ENCODE results near the gene EPSTI1. TPM values are rescaled to one million over a fixed set of nuclear protein-coding genes. Genes with fewer than 3 reads are reported as not detected.

Gene EPSTI1
- total and polyA plus RNA-seq, 10 of the 15 experiments (the other 5 are each of a cell fraction or from before 2014, with no cell fraction given): 4.7 to 32.0 (median 24.2) TPM

DNA sequence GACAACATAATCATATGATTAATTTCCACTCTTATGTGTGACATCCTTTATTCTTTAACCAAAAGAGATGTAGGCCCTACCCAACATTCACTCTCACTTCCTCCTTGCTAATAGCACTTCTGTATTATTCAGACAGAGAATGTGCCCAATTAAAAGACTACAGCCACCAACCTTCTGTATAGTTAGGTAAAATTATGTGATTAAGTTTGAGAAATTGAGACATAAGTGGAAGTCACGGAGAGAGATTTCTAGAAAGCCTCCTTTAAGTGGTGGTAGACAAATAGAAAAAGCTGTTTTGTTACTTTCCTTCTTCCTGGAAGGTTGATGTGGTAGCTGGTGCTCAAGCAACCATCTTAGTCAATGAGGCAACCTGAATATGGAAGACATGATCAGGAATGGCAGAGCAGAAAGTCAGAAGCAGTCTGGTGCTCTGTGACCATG lies 14.8 kb downstream of the EPSTI1 start (continued):
- TF ChIP-seq, protein P1, sequence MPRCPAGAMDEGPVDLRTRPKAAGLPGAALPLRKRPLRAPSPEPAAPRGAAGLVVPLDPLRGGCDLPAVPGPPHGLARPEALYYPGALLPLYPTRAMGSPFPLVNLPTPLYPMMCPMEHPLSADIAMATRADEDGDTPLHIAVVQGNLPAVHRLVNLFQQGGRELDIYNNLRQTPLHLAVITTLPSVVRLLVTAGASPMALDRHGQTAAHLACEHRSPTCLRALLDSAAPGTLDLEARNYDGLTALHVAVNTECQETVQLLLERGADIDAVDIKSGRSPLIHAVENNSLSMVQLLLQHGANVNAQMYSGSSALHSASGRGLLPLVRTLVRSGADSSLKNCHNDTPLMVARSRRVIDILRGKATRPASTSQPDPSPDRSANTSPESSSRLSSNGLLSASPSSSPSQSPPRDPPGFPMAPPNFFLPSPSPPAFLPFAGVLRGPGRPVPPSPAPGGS (IDR thresholded peaks at IDR 0.05; ENCODE audit: borderline replicate concordance, insufficient read depth, low read depth, low read length, poor library complexity, severe bottlenecking): no peak
- TF ChIP-seq ZNF24 (IDR thresholded peaks at IDR 0.05) (no peak; the same call in 1 of the 2 replicates), SIN3A (IDR thresholded peaks at IDR 0.05; ENCODE audit: low read depth, low read length) (no peak), ETV6 (conservative IDR thresholded peaks at IDR 0.05 in 1 of 2, IDR thresholded peaks at IDR 0.05 in 1 of 2; ENCODE audit: borderline replicate concordance in 1 of 2, low read depth in 1 of 2) (peak in 1 of 2 experiments; percentile 48; a peak in 1 of 4 replicates), MYB (IDR thresholded peaks at IDR 0.05; ENCODE audit: borderline replicate concordance, low read depth, low read length) (no peak), ZNF274 (IDR thresholded peaks at IDR 0.05; ENCODE audit: insufficient read depth, insufficient read length) (no peak), POLR2A (IDR thresholded peaks at IDR 0.05; ENCODE audit: low read depth, low read length) (no peak), NFIC (IDR thresholded peaks at IDR 0.05; ENCODE audit: low read depth, low read length) (0 out of 2 replicates have a peak, but pooled peaks have one; percentile 20), RUNX3 (IDR thresholded peaks at IDR 0.05; ENCODE audit: low read length) (peak; percentile 55), STAT3 (IDR thresholded peaks at IDR 0.05; ENCODE audit: low read depth, low read length) (peak; percentile 99), HDGF (IDR thresholded peaks at IDR 0.05) (no peak), ZNF217 (IDR thresholded peaks at IDR 0.05) (peak; percentile 100), NR2C1 (IDR thresholded peaks at IDR 0.05) (no peak), LARP7 (IDR thresholded peaks at IDR 0.05) (no peak), EP300 (IDR thresholded peaks at IDR 0.05; ENCODE audit: borderline replicate concordance in 1 of 2, control insufficient read depth in 1 of 2, low read depth in 2 of 2, low read length in 2 of 2) (peak in 1 of 2 experiments; percentile 64; a peak in 1 of 4 replicates), FOS (IDR thresholded peaks at IDR 0.05; ENCODE audit: borderline replicate concordance, extremely low read depth, insufficient read length) (no peak)
- TF ChIP-seq, protein P2, sequence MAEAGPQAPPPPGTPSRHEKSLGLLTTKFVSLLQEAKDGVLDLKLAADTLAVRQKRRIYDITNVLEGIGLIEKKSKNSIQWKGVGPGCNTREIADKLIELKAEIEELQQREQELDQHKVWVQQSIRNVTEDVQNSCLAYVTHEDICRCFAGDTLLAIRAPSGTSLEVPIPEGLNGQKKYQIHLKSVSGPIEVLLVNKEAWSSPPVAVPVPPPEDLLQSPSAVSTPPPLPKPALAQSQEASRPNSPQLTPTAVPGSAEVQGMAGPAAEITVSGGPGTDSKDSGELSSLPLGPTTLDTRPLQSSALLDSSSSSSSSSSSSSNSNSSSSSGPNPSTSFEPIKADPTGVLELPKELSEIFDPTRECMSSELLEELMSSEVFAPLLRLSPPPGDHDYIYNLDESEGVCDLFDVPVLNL (IDR thresholded peaks at IDR 0.05; ENCODE audit: low read depth, low read length): no peak
- TF ChIP-seq, protein P3, sequence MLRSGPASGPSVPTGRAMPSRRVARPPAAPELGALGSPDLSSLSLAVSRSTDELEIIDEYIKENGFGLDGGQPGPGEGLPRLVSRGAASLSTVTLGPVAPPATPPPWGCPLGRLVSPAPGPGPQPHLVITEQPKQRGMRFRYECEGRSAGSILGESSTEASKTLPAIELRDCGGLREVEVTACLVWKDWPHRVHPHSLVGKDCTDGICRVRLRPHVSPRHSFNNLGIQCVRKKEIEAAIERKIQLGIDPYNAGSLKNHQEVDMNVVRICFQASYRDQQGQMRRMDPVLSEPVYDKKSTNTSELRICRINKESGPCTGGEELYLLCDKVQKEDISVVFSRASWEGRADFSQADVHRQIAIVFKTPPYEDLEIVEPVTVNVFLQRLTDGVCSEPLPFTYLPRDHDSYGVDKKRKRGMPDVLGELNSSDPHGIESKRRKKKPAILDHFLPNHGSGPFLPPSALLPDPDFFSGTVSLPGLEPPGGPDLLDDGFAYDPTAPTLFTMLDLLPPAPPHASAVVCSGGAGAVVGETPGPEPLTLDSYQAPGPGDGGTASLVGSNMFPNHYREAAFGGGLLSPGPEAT (IDR thresholded peaks at IDR 0.05; ENCODE audit: low read depth): peak; percentile 34; the same call in 1 of the 2 replicates
- TF ChIP-seq, protein P4, sequence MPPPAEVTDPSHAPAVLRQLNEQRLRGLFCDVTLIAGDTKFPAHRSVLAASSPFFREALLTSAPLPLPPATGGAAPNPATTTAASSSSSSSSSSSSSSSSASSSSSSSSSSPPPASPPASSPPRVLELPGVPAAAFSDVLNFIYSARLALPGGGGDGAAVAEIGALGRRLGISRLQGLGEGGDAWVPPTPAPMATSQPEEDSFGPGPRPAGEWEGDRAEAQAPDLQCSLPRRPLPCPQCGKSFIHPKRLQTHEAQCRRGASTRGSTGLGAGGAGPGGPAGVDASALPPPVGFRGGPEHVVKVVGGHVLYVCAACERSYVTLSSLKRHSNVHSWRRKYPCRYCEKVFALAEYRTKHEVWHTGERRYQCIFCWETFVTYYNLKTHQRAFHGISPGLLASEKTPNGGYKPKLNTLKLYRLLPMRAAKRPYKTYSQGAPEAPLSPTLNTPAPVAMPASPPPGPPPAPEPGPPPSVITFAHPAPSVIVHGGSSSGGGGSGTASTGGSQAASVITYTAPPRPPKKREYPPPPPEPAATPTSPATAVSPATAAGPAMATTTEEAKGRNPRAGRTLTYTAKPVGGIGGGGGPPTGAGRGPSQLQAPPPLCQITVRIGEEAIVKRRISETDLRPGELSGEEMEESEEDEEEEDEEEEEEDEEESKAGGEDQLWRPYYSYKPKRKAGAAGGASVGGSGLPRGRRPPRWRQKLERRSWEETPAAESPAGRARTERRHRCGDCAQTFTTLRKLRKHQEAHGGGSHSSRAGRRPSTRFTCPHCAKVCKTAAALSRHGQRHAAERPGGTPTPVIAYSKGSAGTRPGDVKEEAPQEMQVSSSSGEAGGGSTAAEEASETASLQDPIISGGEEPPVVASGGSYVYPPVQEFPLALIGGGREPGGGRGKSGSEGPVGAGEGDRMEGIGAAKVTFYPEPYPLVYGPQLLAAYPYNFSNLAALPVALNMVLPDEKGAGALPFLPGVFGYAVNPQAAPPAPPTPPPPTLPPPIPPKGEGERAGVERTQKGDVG (CRISPR knock-in tag; IDR thresholded peaks at IDR 0.05): no peak

All from GM12878 (cell line).